ENCODE measurements around the gene PLEKHH1.

DNA sequence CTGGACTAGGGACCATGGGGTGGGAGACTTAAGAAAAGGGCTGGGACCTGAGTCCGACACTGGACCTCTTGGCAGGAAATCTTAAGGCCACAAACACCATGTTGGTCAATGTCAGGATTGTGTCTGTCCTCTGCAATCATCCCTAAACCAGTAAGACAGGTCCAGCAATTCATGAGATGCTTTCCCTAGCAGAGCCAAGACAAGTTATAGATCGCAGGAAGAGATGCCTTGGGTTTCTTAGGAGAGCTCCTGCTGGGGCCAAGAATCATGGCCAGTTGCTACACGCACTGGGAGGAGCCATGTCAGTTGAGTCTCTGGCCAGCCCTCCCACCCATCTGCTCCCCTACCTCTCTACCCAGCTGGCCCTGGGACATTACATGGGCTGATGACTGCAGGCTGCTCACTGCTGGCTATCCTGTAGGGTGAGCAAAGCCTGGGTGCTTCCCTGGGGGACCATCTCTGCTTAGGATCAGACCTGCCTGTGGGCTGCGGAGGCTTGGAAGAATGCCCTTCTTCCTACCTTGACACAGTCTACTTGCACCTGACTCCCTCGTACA, 14.2 kb downstream of the PLEKHH1 start:
- no peak for TF ChIP-seq CTCF (IDR thresholded peaks at IDR 0.05)
- TF ChIP-seq POLR2A (IDR thresholded peaks at IDR 0.05) = no peak
